Epithelial cell of proximal tubule (primary cell): Measurements from ENCODE around the gene ZNF664. TPM values are rescaled to one million over a fixed set of nuclear protein-coding genes. Genes with fewer than 3 reads are reported as not detected.

Source experiments
- DNase-seq: peaks from one replicate; pipeline ENCODE4 v3.0.0-alpha.2; 2011; ENCODE audit warnings: low read depth
- H3K4me3 ChIP-seq: 2 replicates; pipeline ENCODE4 v1.5.1; 2011; ENCODE audit warnings: low read depth, mild to moderate bottlenecking, low read length
- CTCF ChIP-seq: conservative IDR thresholded peaks from 2 replicates; pipeline ENCODE4 v1.5.1; 2012; ENCODE audit warnings: low read depth, mild to moderate bottlenecking, low read length
- total RNA-seq: library from RNA; depleted of rRNA; stranded (reverse); fragments of >200 nt; gene quantifications from 2 replicates; pipeline ENCODE4 v1.2.3, GENCODE V29; 2015

The ZNF664 gene
- total RNA-seq, 1 donor from 2014 or later, result 41.7 TPM

- TF ChIP-seq CTCF, result no peak
- no peak for DNase-seq
- H3K4me3 ChIP-seq, result no peak overlapping the region
Measured at GRCh38 chr12:123991372-123991951, 18.4 kb downstream of the ZNF664 start.

GRCh38 chr12:123992118-123992825 is 19.3 kb downstream of the ZNF664 start:
- H3K4me3 ChIP-seq, result no peak overlapping the region
- no peak for TF ChIP-seq CTCF
- DNase-seq, result no peak

GRCh38 chr12:123995023-123995748 is 22.2 kb downstream of the ZNF664 start:
- no peak overlapping the region for H3K4me3 ChIP-seq
- no peak for DNase-seq
- TF ChIP-seq CTCF, result no peak

- TF ChIP-seq CTCF, result no peak
- DNase-seq, result no peak
- H3K4me3 ChIP-seq, result no peak overlapping the region
Measured at GRCh38 chr12:123996581-123996980, 23.6 kb downstream of the ZNF664 start.

GRCh38 chr12:123997033-123997822 is 24.2 kb downstream of the ZNF664 start:
- no peak for TF ChIP-seq CTCF
- no peak overlapping the region for H3K4me3 ChIP-seq
- no peak for DNase-seq

- H3K4me3 ChIP-seq, result no peak overlapping the region
- TF ChIP-seq CTCF, result no peak
- DNase-seq, result no peak
Measured at GRCh38 chr12:123997908-123998307, 24.9 kb downstream of the ZNF664 start.
